K562 (cell line): ENCODE measurements around the gene PITX2. TPM values are rescaled to one million over a fixed set of nuclear protein-coding genes. Genes with fewer than 3 reads are reported as not detected.

Experiments
- HDAC6 ChIP-seq: IDR thresholded peaks from 2 replicates; pipeline ENCODE4 v1.6.1; 2012; ENCODE audit warnings: low read depth, mild to moderate bottlenecking, control low read depth, inconsistent platforms, low read length, moderate library complexity
- KLF1 ChIP-seq: fragments of 450-650 bp; IDR thresholded peaks from 2 replicates; pipeline ENCODE4 v1.6.1; 2016; ENCODE audit warnings: missing genetic modification characterization, missing compliant biosample characterization
- TRIM24 ChIP-seq, 2 experiments: fragments of 450-650 bp; IDR thresholded peaks; 2 replicates each; pipeline ENCODE4 v1.6.1; 2016
- XRCC3 ChIP-seq: fragments of 450-650 bp; IDR thresholded peaks from 2 replicates; pipeline ENCODE4 v1.6.1; 2017; ENCODE audit warnings: mild to moderate bottlenecking, moderate library complexity
- ZBTB26 ChIP-seq: fragments of 450-650 bp; formaldehyde crosslinking; IDR thresholded peaks from 2 replicates; pipeline ENCODE4 v1.4.0; 2022; ENCODE audit warnings: missing genetic modification characterization
- polyA plus RNA-seq, 8 experiments: library from polyadenylated mRNA; depleted of rRNA in 4 of 8; stranded (reverse) in 5 of 8; unstranded in 3 of 8; fragments of >200 nt; fragmentation: Nextera tagmentation in 2 of 8; fragmentation: Illumina TruSeq in 1 of 8; extraction: Ambion mirVana in 2 of 8; extraction: Trizol in 1 of 8; gene quantifications; 2 replicates each; pipeline versions ENCODE4 v1.2.1 to v1.2.3, GENCODE V29; 2011 to 2014; ENCODE audit warnings: inconsistent platforms in 1 of 8, missing spikeins in 1 of 8
- total RNA-seq, 7 experiments: library from RNA; depleted of rRNA in 6 of 7; stranded (reverse); fragments of >200 nt in 6 of 7; fragmentation: Illumina TruSeq in 2 of 7; extraction: Trizol in 2 of 7; gene quantifications; 2 replicates each; pipeline versions ENCODE4 v1.2.1 to v1.2.3, GENCODE V29; 2011 to 2021; ENCODE audit warnings: low replicate concordance in 1 of 7
- TF ChIP-seq, protein P1 (sequence below): sonication (generic); formaldehyde crosslinking; IDR thresholded peaks from 2 replicates; pipeline ENCODE4 v1.4.0; 2020; ENCODE audit warnings: mild to moderate bottlenecking, missing genetic modification reagents
- TF ChIP-seq, protein P2 (sequence below): fragments of 150-350 bp; IDR thresholded peaks from 2 replicates; pipeline ENCODE4 v1.6.1; 2014; ENCODE audit warnings: low read depth, mild to moderate bottlenecking, low read length, borderline replicate concordance
- TF ChIP-seq, protein P3 (sequence below): fragments of 450-650 bp; IDR thresholded peaks from 2 replicates; pipeline ENCODE4 v1.6.1; 2017; ENCODE audit warnings: mild to moderate bottlenecking, moderate library complexity

PITX2 gene
- total and polyA plus RNA-seq, 9 of the 15 experiments (the other 6 are each of a cell fraction or from before 2014, with no cell fraction given): 0.08 TPM; not detected in 8

GRCh38 chr4:110644008-110644407 lies 21.1 kb upstream of the PITX2 start (continued):
- TF ChIP-seq KLF1 (tag) (no peak), TRIM24 (IDR thresholded peaks at IDR 0.05) (no peak), XRCC3 (no peak), HDAC6 (no peak), ZBTB26 (CRISPR knock-in tag) (no peak)
- TF ChIP-seq, protein P1, sequence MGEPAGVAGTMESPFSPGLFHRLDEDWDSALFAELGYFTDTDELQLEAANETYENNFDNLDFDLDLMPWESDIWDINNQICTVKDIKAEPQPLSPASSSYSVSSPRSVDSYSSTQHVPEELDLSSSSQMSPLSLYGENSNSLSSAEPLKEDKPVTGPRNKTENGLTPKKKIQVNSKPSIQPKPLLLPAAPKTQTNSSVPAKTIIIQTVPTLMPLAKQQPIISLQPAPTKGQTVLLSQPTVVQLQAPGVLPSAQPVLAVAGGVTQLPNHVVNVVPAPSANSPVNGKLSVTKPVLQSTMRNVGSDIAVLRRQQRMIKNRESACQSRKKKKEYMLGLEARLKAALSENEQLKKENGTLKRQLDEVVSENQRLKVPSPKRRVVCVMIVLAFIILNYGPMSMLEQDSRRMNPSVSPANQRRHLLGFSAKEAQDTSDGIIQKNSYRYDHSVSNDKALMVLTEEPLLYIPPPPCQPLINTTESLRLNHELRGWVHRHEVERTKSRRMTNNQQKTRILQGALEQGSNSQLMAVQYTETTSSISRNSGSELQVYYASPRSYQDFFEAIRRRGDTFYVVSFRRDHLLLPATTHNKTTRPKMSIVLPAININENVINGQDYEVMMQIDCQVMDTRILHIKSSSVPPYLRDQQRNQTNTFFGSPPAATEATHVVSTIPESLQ (CRISPR knock-in tag): no peak
- TF ChIP-seq, protein P2, sequence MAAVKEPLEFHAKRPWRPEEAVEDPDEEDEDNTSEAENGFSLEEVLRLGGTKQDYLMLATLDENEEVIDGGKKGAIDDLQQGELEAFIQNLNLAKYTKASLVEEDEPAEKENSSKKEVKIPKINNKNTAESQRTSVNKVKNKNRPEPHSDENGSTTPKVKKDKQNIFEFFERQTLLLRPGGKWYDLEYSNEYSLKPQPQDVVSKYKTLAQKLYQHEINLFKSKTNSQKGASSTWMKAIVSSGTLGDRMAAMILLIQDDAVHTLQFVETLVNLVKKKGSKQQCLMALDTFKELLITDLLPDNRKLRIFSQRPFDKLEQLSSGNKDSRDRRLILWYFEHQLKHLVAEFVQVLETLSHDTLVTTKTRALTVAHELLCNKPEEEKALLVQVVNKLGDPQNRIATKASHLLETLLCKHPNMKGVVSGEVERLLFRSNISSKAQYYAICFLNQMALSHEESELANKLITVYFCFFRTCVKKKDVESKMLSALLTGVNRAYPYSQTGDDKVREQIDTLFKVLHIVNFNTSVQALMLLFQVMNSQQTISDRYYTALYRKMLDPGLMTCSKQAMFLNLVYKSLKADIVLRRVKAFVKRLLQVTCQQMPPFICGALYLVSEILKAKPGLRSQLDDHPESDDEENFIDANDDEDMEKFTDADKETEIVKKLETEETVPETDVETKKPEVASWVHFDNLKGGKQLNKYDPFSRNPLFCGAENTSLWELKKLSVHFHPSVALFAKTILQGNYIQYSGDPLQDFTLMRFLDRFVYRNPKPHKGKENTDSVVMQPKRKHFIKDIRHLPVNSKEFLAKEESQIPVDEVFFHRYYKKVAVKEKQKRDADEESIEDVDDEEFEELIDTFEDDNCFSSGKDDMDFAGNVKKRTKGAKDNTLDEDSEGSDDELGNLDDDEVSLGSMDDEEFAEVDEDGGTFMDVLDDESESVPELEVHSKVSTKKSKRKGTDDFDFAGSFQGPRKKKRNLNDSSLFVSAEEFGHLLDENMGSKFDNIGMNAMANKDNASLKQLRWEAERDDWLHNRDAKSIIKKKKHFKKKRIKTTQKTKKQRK: no peak
- TF ChIP-seq, protein P3, sequence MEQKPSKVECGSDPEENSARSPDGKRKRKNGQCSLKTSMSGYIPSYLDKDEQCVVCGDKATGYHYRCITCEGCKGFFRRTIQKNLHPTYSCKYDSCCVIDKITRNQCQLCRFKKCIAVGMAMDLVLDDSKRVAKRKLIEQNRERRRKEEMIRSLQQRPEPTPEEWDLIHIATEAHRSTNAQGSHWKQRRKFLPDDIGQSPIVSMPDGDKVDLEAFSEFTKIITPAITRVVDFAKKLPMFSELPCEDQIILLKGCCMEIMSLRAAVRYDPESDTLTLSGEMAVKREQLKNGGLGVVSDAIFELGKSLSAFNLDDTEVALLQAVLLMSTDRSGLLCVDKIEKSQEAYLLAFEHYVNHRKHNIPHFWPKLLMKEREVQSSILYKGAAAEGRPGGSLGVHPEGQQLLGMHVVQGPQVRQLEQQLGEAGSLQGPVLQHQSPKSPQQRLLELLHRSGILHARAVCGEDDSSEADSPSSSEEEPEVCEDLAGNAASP: no peak
